K562 (cell line): ENCODE data around the gene RNF26. TPM values are rescaled to one million over a fixed set of nuclear protein-coding genes. Genes with fewer than 3 reads are reported as not detected.

Experiments used
- GTF2A2 ChIP-seq: IDR thresholded peaks from 2 replicates; pipeline ENCODE4 v1.6.1; 2016; ENCODE audit warnings: mild to moderate bottlenecking, missing genetic modification characterization, missing compliant biosample characterization
- HEY1 ChIP-seq: fragments of 250-450 bp; sonication (Bioruptor Pico); IDR thresholded peaks from 2 replicates; pipeline ENCODE4 v1.5.0; 2020; ENCODE audit warnings: mild to moderate bottlenecking, moderate library complexity, borderline replicate concordance
- HMG20A ChIP-seq: fragments of 450-650 bp; formaldehyde crosslinking; conservative IDR thresholded peaks from 2 replicates; pipeline ENCODE4 v1.4.0; 2020; ENCODE audit warnings: mild to moderate bottlenecking, mixed read lengths
- IFI16 ChIP-seq: fragments of 250-450 bp; sonication (Bioruptor Pico); IDR thresholded peaks from 2 replicates; pipeline ENCODE4 v2.1.2; 2022; ENCODE audit warnings: mild to moderate bottlenecking, inconsistent platforms
- IRF2 ChIP-seq: sonication (generic); formaldehyde crosslinking; IDR thresholded peaks from 2 replicates; pipeline ENCODE4 v1.8.1; 2022; ENCODE audit warnings: mild to moderate bottlenecking, missing genetic modification reagents
- NR4A1 ChIP-seq, 2 experiments: fragments of 250-450 bp in 1 of 2; fragments of 450-650 bp in 1 of 2; sonication (Bioruptor Pico) in 1 of 2; IDR thresholded peaks; 2 replicates each; pipeline versions ENCODE4 v1.4.0 to v1.6.1; 2016 to 2020; ENCODE audit warnings: mild to moderate bottlenecking in 2 of 2, missing compliant biosample characterization in 1 of 2, missing genetic modification characterization in 1 of 2, moderate library complexity in 1 of 2
- PML ChIP-seq: IDR thresholded peaks from 2 replicates; pipeline ENCODE4 v1.6.1; 2012; ENCODE audit warnings: low read length, inconsistent platforms
- POLR2A ChIP-seq: fragments of 450-650 bp; conservative IDR thresholded peaks from 2 replicates; pipeline ENCODE4 v1.6.1; 2016
- SFPQ ChIP-seq: fragments of 200-400 bp; formaldehyde crosslinking; IDR thresholded peaks from 2 replicates; pipeline ENCODE4 v1.6.1; 2017; ENCODE audit warnings: mild to moderate bottlenecking, low read depth, low read length, moderate library complexity
- TAF7 ChIP-seq: fragments of 450-650 bp; IDR thresholded peaks from 2 replicates; pipeline ENCODE4 v1.6.1; 2016; ENCODE audit warnings: missing genetic modification characterization, missing compliant biosample characterization
- ZBED1 ChIP-seq: IDR thresholded peaks from 2 replicates; pipeline ENCODE4 v1.6.1; 2014
- ZMIZ1 ChIP-seq, 2 experiments: fragments of 150-350 bp in 1 of 2; IDR thresholded peaks; 2 replicates each; pipeline ENCODE4 v1.6.1; 2012 to 2016; ENCODE audit warnings: low read depth in 2 of 2, low read length in 2 of 2, mild to moderate bottlenecking in 1 of 2, moderate library complexity in 1 of 2
- ZNF253 ChIP-seq: fragments of 250-450 bp; sonication (Bioruptor Pico); conservative IDR thresholded peaks from 2 replicates; pipeline ENCODE4 v1.6.1; 2021; ENCODE audit warnings: mild to moderate bottlenecking
- polyA plus RNA-seq, 8 experiments: library from polyadenylated mRNA; depleted of rRNA in 4 of 8; stranded (reverse) in 5 of 8; unstranded in 3 of 8; fragments of >200 nt; fragmentation: Nextera tagmentation in 2 of 8; fragmentation: Illumina TruSeq in 1 of 8; extraction: Ambion mirVana in 2 of 8; extraction: Trizol in 1 of 8; gene quantifications; 2 replicates each; pipeline versions ENCODE4 v1.2.1 to v1.2.3, GENCODE V29; 2011 to 2014; ENCODE audit warnings: inconsistent platforms in 1 of 8, missing spikeins in 1 of 8
- total RNA-seq, 7 experiments: library from RNA; depleted of rRNA in 6 of 7; stranded (reverse); fragments of >200 nt in 6 of 7; fragmentation: Illumina TruSeq in 2 of 7; extraction: Trizol in 2 of 7; gene quantifications; 2 replicates each; pipeline versions ENCODE4 v1.2.1 to v1.2.3, GENCODE V29; 2011 to 2021; ENCODE audit warnings: low replicate concordance in 1 of 7
- TF ChIP-seq, protein P1 (sequence below): sonication (generic); formaldehyde crosslinking; IDR thresholded peaks from 2 replicates; pipeline ENCODE4 v1.8.0; 2022; ENCODE audit warnings: missing genetic modification reagents, mild to moderate bottlenecking, moderate library complexity, borderline replicate concordance
- TF ChIP-seq, protein P2 (sequence below): fragments of 250-450 bp; sonication (Bioruptor Pico); IDR thresholded peaks from 2 replicates; pipeline ENCODE4 v1.8.0; 2021; ENCODE audit warnings: moderate library complexity, mild to moderate bottlenecking, inconsistent platforms
- TF ChIP-seq, protein P3 (sequence below): sonication (generic); formaldehyde crosslinking; IDR thresholded peaks from 2 replicates; pipeline ENCODE4 v1.9.0; 2022; ENCODE audit warnings: mild to moderate bottlenecking, missing genetic modification reagents

The RNF26 gene
- total and polyA plus RNA-seq, 9 of the 15 experiments (the other 6 are each of a cell fraction or from before 2014, with no cell fraction given), result 5.3 to 53.6 (median 12.7) TPM

DNA sequence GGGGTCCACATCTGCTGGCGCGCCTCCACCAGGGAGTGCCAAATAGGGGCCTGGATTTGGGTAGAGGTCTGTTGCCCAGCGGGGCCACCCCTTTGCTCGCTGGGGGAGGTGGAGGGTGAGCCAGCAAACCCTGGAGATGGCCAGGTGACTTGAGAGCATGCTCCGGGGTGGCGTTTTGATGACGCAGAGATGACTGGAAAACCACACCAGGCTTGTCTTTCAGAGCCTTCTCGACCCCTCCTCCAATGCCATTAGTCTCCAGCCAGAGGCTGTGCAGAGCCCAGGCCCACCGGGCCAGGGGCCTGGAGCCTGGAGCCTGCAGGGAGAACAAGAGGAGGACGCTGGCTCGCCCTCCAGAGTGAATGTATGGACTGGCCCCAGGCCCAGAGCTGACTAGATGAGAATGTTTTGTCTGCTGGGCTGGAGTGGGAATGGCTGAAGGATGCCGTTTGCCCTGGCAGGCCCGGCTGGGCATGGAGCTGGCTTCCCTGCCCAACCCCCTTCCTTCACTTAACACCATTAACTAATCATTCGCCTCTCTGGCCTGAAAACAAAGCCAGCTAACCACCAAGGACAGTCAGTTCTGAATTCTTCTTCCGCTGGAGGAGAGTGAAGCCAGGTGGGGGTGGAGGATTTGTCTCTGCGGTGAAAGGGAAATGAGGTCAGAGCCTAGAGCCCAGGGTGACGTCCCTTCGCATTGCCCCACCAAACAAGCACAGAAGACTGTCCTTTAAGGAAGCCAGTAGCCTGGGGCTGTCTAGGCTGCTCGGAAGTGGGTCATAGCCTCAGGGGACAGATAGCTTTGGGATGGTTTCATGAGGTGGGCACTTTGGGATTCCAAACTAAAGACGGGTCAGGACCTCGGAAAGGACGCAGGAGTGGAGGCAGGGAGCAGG, 15.8 kb upstream of the RNF26 start (continued):
- TF ChIP-seq SFPQ (no peak), IRF2 (CRISPR knock-in tag) (no peak), HEY1 (CRISPR knock-in tag) (no peak), NR4A1 (CRISPR knock-in tag; IDR thresholded peaks at IDR 0.05) (no peak), NR4A1 (tag; IDR thresholded peaks at IDR 0.05) (0 out of 2 replicates have a peak, but pooled peaks have one; percentile 14), TAF7 (tag) (peak; percentile 46; the same call in 1 of the 2 replicates), POLR2A (peak; percentile 87), GTF2A2 (no peak), ZMIZ1 (IDR thresholded peaks at IDR 0.05; ENCODE audit: low read depth in 2 of 2, low read length in 2 of 2) (peak in 1 of 2 experiments; percentile 20; a peak in 1 of 4 replicates), HMG20A (no peak), IFI16 (CRISPR knock-in tag) (no peak), ZBED1 (no peak), PML (peak; percentile 34; the same call in 1 of the 2 replicates), ZNF253 (no peak)
- TF ChIP-seq, protein P1, sequence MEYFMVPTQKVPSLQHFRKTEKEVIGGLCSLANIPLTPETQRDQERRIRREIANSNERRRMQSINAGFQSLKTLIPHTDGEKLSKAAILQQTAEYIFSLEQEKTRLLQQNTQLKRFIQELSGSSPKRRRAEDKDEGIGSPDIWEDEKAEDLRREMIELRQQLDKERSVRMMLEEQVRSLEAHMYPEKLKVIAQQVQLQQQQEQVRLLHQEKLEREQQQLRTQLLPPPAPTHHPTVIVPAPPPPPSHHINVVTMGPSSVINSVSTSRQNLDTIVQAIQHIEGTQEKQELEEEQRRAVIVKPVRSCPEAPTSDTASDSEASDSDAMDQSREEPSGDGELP (CRISPR knock-in tag), result peak; percentile 25; the same call in 1 of the 2 replicates
- TF ChIP-seq, protein P2, sequence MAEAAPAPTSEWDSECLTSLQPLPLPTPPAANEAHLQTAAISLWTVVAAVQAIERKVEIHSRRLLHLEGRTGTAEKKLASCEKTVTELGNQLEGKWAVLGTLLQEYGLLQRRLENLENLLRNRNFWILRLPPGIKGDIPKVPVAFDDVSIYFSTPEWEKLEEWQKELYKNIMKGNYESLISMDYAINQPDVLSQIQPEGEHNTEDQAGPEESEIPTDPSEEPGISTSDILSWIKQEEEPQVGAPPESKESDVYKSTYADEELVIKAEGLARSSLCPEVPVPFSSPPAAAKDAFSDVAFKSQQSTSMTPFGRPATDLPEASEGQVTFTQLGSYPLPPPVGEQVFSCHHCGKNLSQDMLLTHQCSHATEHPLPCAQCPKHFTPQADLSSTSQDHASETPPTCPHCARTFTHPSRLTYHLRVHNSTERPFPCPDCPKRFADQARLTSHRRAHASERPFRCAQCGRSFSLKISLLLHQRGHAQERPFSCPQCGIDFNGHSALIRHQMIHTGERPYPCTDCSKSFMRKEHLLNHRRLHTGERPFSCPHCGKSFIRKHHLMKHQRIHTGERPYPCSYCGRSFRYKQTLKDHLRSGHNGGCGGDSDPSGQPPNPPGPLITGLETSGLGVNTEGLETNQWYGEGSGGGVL (CRISPR knock-in tag), result no peak
- TF ChIP-seq, protein P3, sequence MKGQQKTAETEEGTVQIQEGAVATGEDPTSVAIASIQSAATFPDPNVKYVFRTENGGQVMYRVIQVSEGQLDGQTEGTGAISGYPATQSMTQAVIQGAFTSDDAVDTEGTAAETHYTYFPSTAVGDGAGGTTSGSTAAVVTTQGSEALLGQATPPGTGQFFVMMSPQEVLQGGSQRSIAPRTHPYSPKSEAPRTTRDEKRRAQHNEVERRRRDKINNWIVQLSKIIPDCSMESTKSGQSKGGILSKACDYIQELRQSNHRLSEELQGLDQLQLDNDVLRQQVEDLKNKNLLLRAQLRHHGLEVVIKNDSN (CRISPR knock-in tag), result no peak
